Heart right ventricle (tissue), 16 donors: Measurements from ENCODE around the gene TTLL5. TPM values are rescaled to one million over a fixed set of nuclear protein-coding genes. Genes with fewer than 3 reads are reported as not detected.

ENCODE experiments used
- ATAC-seq, 8 donors: fragments of 200-7000 bp; cut with Tn5 transposase; one replicate each; pipeline ENCODE4 v1.9.1; 2020; ENCODE audit warnings: mild to moderate bottlenecking in 8 of 8, moderate library complexity in 8 of 8, moderate number of reproducible peaks in 1 of 8
- DNase-seq, 2 donors: peaks; one replicate each; pipeline ENCODE4 v3.0.0-alpha.2; 2020
- H3K27ac ChIP-seq, 10 donors: fragments of 200-600 bp; sonication (generic) in 2 of 10; one replicate each; pipeline versions ENCODE4 v1.5.0 to v1.8.0; 2020 to 2022; ENCODE audit warnings: mild to moderate bottlenecking in 3 of 10
- H3K27me3 ChIP-seq, 7 donors: fragments of 200-600 bp; one replicate each; pipeline ENCODE4 v1.8.0; 2021 to 2022; ENCODE audit warnings: mild to moderate bottlenecking in 2 of 7
- H3K36me3 ChIP-seq, 9 donors: fragments of 200-600 bp; sonication (generic) in 1 of 9; one replicate each; pipeline versions ENCODE4 v1.5.0 to v1.8.0; 2020 to 2022; ENCODE audit warnings: mild to moderate bottlenecking in 2 of 9
- H3K4me1 ChIP-seq, 9 donors: fragments of 200-600 bp; sonication (generic) in 1 of 9; one replicate each; pipeline versions ENCODE4 v1.5.0 to v1.8.0; 2020 to 2022; ENCODE audit warnings: mild to moderate bottlenecking in 4 of 9
- H3K4me3 ChIP-seq, 10 donors: fragments of 200-600 bp; sonication (generic) in 2 of 10; one replicate each; pipeline versions ENCODE4 v1.5.0 to v1.8.0; 2020 to 2022; ENCODE audit warnings: mild to moderate bottlenecking in 7 of 10, moderate library complexity in 2 of 10
- H3K9me3 ChIP-seq, 11 donors: fragments of 200-600 bp in 10 of 11; sonication (generic) in 2 of 11; one replicate each; pipeline versions ENCODE4 v1.5.0 to v1.8.0; 2013 to 2022; ENCODE audit warnings: mild to moderate bottlenecking in 2 of 11, control low read depth in 1 of 11, moderate library complexity in 1 of 11
- CTCF ChIP-seq, 9 donors: fragments of 200-600 bp; sonication (generic) in 2 of 9; IDR thresholded peaks; one replicate each; pipeline versions ENCODE4 v1.5.0 to v1.8.0; 2021 to 2022; ENCODE audit warnings: antibody characterized with exemption in 9 of 9, mild to moderate bottlenecking in 5 of 9, moderate library complexity in 1 of 9
- WGBS, 2 donors: extraction: QIAGEN DNeasy Blood & Tissue Kit; methylation state at CpG; one replicate each; pipeline ENCODE4 v1.1.7; 2013; ENCODE audit warnings: inconsistent platforms in 1 of 2; 5-methylcytosine and 5-hydroxymethylcytosine counted together
- intact Hi-C, 10 donors: fragments of 100-400 bp; cut with DNase I; formaldehyde crosslinking; loops; one replicate each; pipeline versions ENCODE4 v1.11.1 to v1.14.2; 2022
- polyA plus RNA-seq, 2 donors: library from polyadenylated mRNA; stranded (reverse); fragments of 200-250 nt; gene quantifications; one replicate each; pipeline ENCODE4 v1.2.3, GENCODE V29; 2013
- total RNA-seq, 10 donors: library from RNA; stranded (reverse); fragmentation: NEBNext Ultra II Directional in 3 of 10; extraction: Animal tissue kit (Norgen Biotek cat#: 25700) in 3 of 10; gene quantifications; one replicate each; pipeline versions ENCODE4 v1.2.1 to v1.2.4, GENCODE V29; 2021 to 2023
- donor health status: Arrhythmogenic right ventricular cardiomyopathy.
- donor health status: ischemic (EF 13 %, LVEDD 7.1; RV severe dilation, severe dysfunction).
- donor health status: healthy with polysubstance abuse.
- donor health status: DM: no; HTN: yes; CAD: no.
- donor health status: DM: no; HTN: no; CAD: no.
- donor health status: ischemic (EF 25% LVEDD 6.9; RV normal size, moderate dysfunction).
- donor health status: ischemic (EF 25% LVEDD 5.7; RV mildly dilated, moderate dysfunction).
- donor health status: healthy.
- donor health status: DM: yes; HTN: yes; CAD: no.
- donor health status: Ischemic cardiomyopathy.
- donor health status: ischemic (EF 35%, LVEDD 5.7; RV mildly dilated, moderate dysfunction).
- donor health status: nonischemic (EF 11% LVEDD 7.7; RV severe dilation, severe dysfunction).
- donor health status: DM: yes; HTN: yes; CAD: no.
- donor health status: PGD.
- donor health status: ischemic (EF 29% LVEDD 5.4; RV normal size, mild dysfunction).
- donor health status: nonischemic (EF 23%, LVEDD 6.1; RV moderate dilation, normal function).

TTLL5 gene
- total and polyA plus RNA-seq, 12 donors: 5.6 to 24.7 (median 17.6) TPM

GRCh38 chr14:75742867-75743266 is 81.8 kb downstream of the TTLL5 start:
- Histone ChIP-seq H3K27ac (no peak overlapping the region), H3K9me3 (peaks cover 0 to 18% (median 5%) of the 10 kb centered on the region in 11 donors), H3K4me3 (no peak overlapping the region), H3K27me3 (no peaks in the 10 kb centered on the region), H3K4me1 (peaks cover 0 to 7% (median 0%) of the 10 kb centered on the region in 9 donors), H3K36me3 (peaks cover 0 to 50% (median 11%) of the 10 kb centered on the region in 9 donors)
- WGBS, 2 donors: 75% methylated on average over 2 of the region's 2 CpGs
- DNase-seq (no peak), ATAC-seq (no peak)
- no peak for TF ChIP-seq CTCF (IDR thresholded peaks at IDR 0.05)
- intact Hi-C loops: no loop called here

- H3K36me3 ChIP-seq: peaks cover 0 to 56% (median 11%) of the 10 kb centered on the region in 9 donors
- 89 to 94% methylated on average over 2 of the region's 2 CpGs for WGBS, 2 donors
Measured at GRCh38 chr14:75747899-75748298, 86.9 kb downstream of the TTLL5 start.

GRCh38 chr14:75748336-75748735 is 87.3 kb downstream of the TTLL5 start:
- Histone ChIP-seq H3K27ac (no peak overlapping the region), H3K4me1 (peaks cover 0 to 3% (median 0%) of the 10 kb centered on the region in 9 donors), H3K4me3 (no peak overlapping the region), H3K36me3 (peaks cover 0 to 61% (median 11%) of the 10 kb centered on the region in 9 donors), H3K27me3 (no peaks in the 10 kb centered on the region), H3K9me3 (peaks cover 0 to 18% (median 5%) of the 10 kb centered on the region in 11 donors)
- 41 to 59% methylated on average over 1 of the region's 1 CpG for WGBS, 2 donors
- TF ChIP-seq CTCF (IDR thresholded peaks at IDR 0.05): no peak
- intact Hi-C loops: no loop called here
- ATAC-seq (no peak), DNase-seq (no peak)

More at GRCh38 chr14:75747899-75748298, 86.9 kb downstream of the TTLL5 start:
- DNase-seq: no peak
- H3K4me3 ChIP-seq: no peak overlapping the region
- peaks cover 0 to 18% (median 5%) of the 10 kb centered on the region in 11 donors for H3K9me3 ChIP-seq
- no peak for TF ChIP-seq CTCF (IDR thresholded peaks at IDR 0.05)
- no peak overlapping the region for H3K27ac ChIP-seq
- intact Hi-C loops: no loop called here
- peaks cover 0 to 3% (median 0%) of the 10 kb centered on the region in 9 donors for H3K4me1 ChIP-seq
- no peaks in the 10 kb centered on the region for H3K27me3 ChIP-seq
- no peak for ATAC-seq

- WGBS, 2 donors: 90 to 91% methylated on average over 5 of the region's 5 CpGs
Measured at GRCh38 chr14:75751296-75751695, 90.2 kb downstream of the TTLL5 start.

More at GRCh38 chr14:75751296-75751695, 90.2 kb downstream of the TTLL5 start:
- intact Hi-C loops: loop anchor here in 1 of 10 donors (1.0 kb wide), 1 partner anchor 18 kb away; no protein-coding TSS in a partner anchor
- ATAC-seq (no peak), DNase-seq (no peak)
- Histone ChIP-seq H3K9me3 (peaks cover 0 to 16% (median 5%) of the 10 kb centered on the region in 11 donors), H3K36me3 (peaks cover 0 to 42% (median 5%) of the 10 kb centered on the region in 9 donors), H3K27me3 (no peaks in the 10 kb centered on the region), H3K4me1 (peaks cover 0 to 7% (median 0%) of the 10 kb centered on the region in 9 donors), H3K27ac (no peak overlapping the region), H3K4me3 (no peak overlapping the region)
- no peak for TF ChIP-seq CTCF (IDR thresholded peaks at IDR 0.05)
